ENCODE data around the gene LRP5.
"Not testable (repeated sequence)": the region's sequence is repeated elsewhere in the genome, so short reads cannot be mapped to it uniquely, and the experiment has no call there.

LRP5 gene

DNA sequence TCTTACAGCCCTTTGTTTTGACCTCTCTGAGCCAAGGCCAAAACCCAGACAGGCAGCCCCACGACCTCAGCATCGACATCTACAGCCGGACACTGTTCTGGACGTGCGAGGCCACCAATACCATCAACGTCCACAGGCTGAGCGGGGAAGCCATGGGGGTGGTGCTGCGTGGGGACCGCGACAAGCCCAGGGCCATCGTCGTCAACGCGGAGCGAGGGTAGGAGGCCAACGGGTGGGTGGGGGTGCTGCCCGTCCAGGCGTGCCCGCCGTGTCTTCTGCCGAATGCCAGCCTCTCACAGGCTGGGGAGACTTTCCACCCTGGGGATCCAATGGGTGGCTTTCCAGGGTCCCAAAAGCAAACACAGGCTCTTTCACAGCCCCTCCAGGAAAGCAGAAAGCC is 111.1 kb downstream of the LRP5 start:
- no peak for DNase-seq (ENCODE audit: low read depth)

DNA sequence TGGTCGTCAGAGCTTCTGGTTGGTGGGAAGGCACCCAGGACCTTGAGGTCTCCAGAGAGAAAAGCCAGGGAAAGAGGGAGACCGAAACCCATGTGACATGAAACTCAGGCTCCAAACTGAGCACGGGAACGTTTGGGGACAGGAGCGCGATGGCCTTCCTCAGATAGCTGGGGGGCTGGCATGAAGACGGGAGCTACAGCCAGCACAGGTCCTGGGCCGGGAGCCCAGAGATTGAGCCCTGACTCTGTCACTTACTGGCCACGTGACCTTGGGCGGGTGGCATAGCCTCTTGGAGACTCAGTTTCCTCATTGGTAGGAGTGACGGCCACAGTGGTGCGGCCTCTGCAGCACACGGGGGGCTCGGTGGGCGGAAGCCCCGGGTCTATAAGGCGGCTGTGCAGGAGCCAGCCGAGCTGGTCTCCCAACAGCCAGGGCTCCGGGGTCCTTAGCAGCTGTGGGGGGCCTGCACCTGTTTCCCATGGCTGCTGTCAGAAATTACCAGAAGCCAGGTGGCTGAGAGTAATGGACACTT is 111.8 kb downstream of the LRP5 start:
- DNase-seq (ENCODE audit: low read depth), result no peak

DNA sequence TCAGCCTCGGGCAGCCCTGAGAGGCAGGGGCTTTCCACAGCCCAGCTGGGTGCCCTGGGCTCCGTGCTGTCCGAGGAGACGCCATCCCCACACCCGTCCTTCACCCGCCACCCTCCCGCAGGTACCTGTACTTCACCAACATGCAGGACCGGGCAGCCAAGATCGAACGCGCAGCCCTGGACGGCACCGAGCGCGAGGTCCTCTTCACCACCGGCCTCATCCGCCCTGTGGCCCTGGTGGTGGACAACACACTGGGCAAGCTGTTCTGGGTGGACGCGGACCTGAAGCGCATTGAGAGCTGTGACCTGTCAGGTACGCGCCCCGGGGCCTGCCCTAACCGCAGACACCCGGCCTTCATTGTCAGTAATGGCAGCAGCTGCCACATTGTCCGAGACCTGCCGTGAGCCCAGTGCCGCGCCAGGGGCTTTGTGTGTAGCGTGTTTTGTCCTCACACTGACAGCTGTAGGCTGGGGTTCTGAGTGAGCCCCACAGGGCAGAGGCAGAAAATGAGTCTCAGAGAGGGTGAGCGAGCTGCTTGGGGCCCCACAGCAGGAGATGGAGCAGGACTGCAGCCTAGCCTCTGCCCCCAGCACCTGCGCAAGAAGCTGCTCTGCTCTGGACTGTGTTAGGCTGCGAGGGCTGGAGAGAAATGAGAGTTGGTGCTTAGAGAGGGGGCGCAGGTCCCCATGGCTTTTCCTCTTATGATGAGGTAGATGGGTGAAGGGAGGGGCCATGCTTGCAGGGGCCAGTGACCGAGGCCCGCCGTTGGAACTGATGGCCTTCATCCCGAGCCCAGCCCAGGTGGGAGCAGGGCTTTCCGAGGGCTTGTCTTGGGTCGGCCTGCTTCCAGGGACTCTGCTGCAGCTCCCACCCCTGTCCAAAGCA is 112.8 kb downstream of the LRP5 start:
- no peak for DNase-seq (ENCODE audit: low read depth)

DNA sequence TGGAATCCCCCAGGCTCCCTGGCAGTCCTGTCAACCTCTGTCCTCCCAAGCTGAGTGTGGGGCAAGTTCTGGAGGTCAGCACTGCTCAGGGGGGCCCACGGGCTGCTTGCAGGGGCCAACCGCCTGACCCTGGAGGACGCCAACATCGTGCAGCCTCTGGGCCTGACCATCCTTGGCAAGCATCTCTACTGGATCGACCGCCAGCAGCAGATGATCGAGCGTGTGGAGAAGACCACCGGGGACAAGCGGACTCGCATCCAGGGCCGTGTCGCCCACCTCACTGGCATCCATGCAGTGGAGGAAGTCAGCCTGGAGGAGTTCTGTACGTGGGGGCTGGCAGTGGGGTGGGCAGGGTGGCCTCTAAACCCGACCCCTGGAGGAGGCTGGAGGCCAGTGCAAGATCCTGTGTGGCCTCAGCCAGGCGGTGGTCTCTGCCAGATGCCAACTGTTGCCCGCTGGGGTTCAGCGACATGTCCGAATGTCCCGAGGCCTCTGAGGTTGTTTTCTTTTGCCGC is 113.5 kb downstream of the LRP5 start:
- DNase-seq (ENCODE audit: low read depth), result no peak

DNA sequence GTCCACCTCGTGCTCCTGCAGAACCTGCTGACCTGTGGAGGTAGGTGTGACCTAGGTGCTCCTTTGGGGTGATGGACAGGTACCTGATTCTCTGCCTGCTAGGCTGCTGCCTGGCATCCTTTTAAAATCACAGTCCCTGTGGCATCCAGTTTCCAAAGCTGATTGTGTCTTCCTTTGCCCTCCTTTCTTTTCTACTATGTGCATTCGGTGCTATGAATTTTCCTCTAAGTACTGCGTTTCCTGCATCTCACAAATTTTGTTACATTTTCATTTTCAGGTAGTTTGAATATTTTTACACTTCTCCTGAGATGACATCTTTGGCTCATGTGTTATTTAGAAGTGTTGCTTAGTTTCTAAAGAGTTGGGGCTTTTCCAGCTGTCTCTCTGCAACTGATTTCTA is 117.3 kb downstream of the LRP5 start:
- DNase-seq (ENCODE audit: low read depth), result no peak

DNA sequence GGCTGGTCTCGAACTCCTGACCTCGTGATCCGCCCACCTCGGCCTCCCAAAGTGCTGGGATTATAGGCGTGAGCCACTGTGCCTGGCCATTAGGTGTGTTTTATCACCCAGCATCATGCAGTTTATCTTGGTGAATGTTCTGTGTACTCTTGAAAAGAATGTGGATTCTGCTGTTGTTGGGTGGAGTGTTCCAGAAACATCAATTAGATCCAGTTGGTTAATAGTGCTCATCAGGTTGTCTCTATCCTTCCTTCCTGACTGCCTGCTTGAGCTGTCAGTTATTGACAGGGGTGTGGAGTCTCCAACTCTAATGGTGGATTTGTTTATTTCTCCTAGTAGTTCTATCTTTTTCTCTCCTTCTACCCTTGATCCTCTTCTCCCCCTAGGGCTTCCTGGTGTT is 118.0 kb downstream of the LRP5 start:
- no peak for DNase-seq (ENCODE audit: low read depth)

DNA sequence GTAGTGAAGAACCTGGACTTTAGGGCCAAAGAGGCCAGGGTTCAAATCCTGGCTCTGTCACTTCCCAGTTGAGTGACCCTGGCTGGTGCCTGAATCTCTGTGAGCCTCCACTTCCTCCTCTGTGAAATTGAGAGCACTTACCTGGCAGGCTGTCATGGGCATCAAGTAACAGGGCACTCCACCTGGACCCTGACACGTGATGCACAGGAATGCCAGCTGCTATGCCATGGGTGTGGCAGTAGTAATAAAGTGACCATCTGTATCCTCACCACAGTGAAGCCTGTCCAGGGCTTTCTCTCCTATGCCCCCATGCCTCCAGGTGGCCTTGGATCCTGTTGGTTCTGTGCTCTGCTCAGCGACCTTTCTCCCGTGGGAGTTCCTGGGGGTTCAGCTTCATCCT is 118.4 kb downstream of the LRP5 start:
- no peak for DNase-seq (ENCODE audit: low read depth)

DNA sequence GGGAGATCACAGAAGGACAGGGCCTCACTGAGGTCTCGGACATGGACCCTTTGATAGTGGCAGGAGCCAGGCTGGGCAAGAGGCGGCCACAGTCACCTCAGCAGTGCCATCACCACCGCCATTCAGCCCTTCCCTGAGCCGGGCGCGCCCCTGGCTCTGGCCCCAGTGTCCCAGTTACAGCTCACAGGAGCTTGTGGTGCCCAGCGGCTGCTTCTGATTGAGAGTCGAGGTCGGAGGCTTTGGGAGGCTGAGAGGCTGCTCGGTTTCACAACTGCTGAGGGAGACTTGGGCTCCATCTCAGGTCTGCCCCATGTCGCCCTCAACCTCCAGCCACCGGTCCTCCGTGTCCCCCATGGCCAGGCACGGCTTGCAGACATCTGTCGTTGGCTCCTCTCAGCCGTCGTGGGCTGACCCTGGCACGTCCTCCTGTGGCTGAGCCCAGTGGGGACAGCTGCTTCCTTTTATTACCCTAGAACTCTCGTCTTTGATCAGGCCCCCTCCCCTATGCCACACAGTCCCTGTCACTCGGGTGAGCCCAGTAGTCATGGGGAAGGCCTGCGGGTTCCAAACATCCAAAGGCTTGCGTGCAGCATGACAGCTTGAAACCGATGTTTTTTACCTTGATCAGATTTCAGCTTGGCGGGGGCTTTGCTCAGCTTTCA is 119.7 kb downstream of the LRP5 start:
- DNase-seq (ENCODE audit: low read depth), result no peak

DNA sequence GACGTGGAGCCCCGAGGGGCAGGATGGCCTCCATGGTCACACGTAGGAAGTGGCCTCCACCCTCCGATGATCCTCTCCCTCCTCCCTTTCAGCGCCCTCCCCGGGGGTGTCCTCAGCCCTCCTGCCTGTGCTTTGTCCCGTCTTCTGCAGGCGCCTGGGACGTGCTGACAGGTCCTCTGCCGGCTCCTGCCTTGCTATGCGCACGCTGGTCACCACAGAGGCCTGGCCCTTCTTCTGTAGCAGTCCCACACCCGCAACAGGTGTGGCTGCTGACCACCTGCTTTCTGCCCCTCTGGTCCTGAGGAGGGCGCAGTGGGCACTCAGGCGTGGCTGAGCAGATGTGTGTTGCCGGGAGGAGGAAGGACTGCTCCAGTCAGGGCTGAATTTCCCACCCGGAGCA is 120.5 kb downstream of the LRP5 start:
- no peak for DNase-seq (ENCODE audit: low read depth)

DNA sequence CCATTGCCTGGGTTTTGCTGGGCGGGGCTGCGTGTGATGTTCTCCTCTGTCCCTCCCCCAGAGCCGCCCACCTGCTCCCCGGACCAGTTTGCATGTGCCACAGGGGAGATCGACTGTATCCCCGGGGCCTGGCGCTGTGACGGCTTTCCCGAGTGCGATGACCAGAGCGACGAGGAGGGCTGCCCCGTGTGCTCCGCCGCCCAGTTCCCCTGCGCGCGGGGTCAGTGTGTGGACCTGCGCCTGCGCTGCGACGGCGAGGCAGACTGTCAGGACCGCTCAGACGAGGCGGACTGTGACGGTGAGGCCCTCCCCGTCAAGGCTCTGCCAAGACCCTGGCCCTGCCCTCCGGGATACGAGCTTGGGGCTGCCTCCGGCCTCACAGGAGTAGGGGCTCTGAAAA is 121.2 kb downstream of the LRP5 start:
- no peak for DNase-seq (ENCODE audit: low read depth)

DNA sequence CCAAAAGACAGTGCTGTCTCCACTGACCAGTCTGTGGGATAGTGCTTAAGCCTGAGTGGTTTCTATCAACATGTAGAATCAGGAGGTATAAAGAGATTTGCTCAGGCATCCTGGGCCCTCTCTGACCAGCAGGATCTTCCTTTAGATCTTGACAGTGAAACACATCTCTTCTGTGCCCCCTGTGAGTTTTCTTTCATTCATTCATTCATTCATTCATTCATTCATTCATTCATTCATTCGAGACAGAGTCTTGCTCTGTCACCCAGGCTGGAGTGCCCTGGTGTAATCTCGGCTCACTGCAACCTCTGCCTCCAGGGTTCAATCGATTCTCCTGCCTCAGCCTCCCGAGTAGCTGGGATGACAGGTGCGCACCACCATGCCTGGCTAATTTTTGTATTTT is 121.8 kb downstream of the LRP5 start:
- not testable (repeated sequence) for DNase-seq (ENCODE audit: low read depth)

DNA sequence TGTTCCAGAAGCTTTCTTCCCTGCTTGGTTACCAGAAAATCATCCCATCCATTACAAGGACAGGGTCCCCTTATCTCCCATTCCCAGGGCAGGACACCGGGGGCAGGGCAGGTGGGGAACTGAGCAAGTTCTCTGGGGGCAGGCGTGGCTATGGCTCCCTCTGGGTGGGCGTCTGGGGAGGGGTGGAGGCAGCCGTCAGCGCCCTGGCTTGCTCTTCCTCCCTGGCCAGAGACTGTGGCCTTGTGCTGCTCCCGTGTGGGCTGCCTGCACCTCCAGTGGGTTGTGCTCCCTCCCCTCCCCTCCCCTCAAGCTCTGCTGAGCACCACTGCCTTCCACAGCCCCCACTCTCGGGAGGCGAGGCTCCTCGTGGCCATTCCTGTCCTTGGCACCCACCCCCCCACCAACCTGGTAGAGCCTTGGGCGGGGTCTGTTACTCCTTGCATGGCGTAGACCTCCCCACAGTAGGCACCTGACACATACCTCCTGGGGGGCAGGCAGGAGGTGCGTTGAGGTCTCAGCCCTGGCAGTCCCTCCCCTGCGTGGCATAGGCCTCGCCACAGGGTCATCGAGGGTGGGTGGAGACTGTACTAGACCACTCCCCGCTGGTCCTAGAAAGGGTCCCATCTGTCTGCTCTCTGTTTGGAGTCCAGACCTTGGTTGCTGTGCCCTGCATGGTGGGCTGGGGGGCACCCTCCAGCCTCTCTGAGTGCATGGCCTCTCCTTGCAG is 123.9 kb downstream of the LRP5 start:
- no peak for DNase-seq (ENCODE audit: low read depth)

DNA sequence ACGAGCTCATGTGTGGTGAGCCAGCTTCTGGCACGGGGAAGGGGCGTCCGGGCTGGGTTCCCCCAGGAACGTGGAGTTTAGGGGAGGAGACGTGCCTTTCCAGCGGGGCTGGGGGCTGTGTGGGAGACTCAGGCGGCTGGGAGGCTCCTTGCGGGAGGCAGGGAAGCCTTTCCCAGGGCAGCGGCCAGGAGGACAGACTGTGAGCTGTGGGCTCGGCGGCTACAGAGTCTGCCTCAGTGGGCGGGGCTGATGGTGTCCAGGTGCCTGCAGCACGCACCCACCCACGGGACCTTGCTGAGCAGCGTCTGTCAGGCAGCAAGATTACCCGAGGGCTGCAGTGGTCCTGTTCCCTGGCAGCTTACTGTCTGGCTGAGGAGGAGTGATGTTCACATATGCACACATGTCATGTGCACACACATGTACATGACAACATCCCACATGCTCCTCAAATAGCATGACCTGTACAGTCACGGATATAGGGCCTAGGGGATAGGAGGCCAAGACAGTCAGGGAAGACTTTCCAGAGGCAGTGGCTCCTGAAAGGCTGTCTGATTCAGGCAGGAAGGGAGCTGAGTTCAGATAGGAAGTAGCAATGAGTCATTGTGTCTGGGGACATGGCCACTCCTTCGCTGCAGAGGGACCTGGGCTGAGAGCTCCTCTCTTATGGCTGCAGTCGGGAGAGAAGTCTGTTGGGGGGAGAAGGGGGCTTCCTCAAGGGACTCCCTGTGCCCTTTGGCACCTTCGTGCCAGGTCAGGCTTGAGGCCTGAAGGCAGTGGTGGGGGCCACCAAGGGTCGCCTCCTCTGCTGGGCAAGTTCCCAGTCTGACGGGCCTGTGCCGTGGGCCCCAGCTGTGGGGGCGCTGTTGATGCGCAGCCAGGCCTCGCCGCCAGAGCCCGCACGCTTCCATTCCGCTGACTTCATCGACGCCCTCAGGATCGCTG is 124.9 kb downstream of the LRP5 start:
- DNase-seq (ENCODE audit: low read depth), result peak; percentile 54

DNA sequence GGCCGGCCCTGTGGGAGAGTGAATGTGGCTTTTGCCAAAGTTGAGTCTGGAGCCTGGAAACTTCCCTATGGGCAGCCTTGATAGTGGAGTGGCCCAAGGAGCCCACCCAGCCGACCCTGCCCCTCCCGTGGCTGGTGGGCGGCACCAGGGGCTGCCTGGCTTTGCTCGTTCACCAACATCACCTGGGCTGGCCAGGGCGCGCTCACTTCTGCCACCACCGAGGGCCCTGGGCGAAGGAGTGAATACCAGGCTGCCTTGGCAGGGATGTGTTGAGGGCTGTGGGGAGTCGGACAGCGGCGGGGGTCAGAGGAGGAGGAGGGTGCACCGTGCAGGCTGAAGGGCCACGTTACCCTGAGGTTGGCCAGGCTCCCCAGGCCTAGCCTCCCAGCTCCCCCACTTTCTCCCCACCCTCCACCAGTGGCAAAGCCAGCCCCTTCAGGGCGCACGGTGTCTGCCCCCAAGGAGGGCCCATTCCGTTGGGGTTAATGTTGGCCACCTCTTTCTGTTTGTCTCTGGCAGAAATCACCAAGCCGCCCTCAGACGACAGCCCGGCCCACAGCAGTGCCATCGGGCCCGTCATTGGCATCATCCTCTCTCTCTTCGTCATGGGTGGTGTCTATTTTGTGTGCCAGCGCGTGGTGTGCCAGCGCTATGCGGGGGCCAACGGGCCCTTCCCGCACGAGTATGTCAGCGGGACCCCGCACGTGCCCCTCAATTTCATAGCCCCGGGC is 125.7 kb downstream of the LRP5 start:
- DNase-seq (ENCODE audit: low read depth), result no peak

DNA sequence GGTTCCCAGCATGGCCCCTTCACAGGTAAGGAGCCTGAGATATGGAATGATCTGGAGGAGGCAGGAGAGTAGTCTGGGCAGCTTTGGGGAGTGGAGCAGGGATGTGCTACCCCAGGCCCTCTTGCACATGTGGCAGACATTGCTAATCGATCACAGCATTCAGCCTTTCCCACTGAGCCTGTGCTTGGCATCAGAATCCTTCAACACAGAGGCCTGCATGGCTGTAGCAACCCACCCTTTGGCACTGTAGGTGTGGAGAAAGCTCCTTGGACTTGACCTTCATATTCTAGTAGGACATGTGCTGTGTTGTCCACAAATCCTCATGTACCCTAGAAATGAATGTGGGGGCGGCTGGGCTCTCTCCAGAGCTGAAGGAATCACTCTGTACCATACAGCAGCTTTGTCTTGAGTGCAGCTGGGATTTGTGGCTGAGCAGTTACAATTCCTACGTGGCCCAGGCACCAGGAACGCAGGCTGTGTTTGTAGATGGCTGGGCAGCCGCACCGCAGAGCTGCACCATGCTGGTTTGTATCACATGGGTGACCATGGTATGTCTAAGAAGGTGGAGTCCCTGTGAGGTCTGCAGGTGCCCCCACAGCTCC is 126.4 kb downstream of the LRP5 start:
- DNase-seq (ENCODE audit: low read depth), result no peak

DNA sequence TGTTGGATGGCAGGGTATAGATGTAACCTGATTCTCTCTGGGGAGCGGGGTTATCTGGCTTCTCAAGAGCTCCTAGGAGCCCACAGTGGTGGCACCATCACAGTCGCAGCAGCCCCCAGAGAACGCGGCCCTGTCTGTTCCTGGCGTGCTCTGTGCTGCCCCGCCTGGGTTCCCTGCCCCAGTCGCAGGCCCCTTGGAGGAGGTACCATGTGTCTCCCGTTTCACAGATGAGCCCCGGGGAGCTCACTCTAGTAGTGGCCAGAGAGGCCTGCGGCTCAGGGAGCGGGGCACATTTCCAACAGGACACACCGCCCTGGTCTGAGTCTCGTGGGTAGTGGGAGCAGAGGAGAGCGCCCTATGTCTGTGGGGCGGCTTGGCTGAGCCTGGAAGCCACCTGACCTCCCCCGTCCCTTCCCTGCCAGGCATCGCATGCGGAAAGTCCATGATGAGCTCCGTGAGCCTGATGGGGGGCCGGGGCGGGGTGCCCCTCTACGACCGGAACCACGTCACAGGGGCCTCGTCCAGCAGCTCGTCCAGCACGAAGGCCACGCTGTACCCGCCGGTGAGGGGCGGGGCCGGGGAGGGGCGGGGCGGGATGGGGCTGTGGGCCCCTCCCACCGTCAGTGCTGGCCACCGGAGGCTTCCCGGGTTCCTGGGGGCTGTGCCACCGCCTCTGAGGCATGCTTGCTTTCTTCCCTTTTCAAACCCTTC is 127.1 kb downstream of the LRP5 start:
- no peak for DNase-seq (ENCODE audit: low read depth)

DNA sequence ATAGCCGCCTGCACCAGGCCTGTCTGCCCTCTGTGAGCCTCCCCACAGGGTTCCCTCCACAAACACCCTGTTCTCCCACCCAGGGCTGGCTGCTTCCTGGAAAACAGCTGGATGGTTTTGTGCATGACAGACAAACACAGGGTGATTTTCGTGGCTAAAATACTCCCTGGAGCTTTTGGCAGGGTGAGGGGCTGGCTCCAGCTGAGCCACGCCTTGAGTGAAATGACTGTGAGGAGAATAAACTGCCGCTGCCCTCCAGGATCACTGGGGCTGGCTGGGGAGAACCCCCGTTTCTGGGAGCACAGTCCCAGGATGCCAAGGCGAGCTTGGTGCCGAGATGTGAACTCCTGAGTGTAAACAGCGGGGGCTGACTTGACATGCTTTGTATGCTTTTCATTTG is 127.8 kb downstream of the LRP5 start:
- no peak for DNase-seq (ENCODE audit: low read depth)

DNA sequence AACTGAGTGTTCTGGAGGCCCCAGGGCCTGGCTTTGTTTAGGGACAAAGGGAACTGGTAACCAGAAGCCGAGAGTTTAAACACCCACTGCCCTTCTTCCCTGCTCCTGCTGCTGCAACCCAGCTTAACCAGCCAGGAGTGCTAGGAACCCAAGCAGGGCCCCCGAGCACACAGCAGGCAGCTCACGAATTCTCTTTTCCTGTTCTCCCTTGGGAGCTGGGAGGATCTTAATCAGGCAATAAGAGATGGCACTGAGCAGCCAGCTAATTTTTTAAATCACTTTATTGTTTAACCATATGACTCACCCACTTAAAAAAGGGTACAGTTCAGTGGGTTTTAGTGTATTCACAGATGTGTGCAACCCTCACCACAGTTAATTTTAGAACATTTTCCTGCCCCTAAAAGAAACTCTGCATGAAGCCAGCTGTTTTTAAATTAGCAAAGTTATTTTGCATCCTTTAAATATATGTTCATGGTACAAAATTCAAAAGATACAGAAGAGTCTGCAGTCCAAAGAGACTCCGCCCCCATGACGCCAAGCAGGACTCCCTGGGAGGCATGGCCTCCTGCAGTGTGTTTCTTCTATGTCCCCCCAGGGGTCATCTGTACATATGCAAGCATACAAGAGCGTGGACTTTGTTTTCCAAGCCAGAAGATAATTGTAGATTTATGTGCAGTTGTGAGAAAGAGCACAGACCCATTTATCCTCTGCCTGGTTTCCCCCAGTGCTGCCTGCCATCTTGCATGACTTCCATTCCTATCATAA is 129.3 kb downstream of the LRP5 start:
- DNase-seq (ENCODE audit: low read depth), result no peak

DNA sequence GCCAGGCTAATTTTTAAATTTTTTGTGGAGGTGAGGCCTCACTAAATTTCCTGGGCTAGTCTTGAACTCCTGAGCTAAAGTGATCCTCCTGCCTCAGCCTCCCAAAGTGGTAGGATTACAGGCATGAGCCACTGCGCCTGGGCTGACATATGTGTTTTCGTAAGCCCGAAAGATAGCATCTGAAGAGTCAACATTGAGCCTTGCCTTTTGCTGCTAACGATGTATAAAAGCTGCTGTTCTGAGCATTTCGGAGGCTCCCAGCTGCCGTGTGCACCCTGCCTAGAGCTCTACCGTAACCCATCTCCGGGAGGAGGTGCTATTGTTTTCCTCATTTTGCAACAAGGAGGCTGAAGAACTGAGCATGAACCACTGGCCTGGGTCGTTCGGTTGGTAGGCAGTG is 130.0 kb downstream of the LRP5 start:
- no peak for DNase-seq (ENCODE audit: low read depth)

Measured in amniotic epithelial cell (primary cell).